ENCODE data around the gene ROBO2. TPM values are rescaled to one million over a fixed set of nuclear protein-coding genes. Genes with fewer than 3 reads are reported as not detected.

Gene ROBO2
- total RNA-seq, 1 donor from 2014 or later: 11.0 TPM

GRCh38 chr3:77377717-77378116 is 337.8 kb downstream of the ROBO2 start:
- no peak for TF ChIP-seq POLR2AphosphoS5 (IDR thresholded peaks at IDR 0.05; ENCODE audit: insufficient read depth in 1 of 2, low read depth in 1 of 2)
- TF ChIP-seq POLR2A (IDR thresholded peaks at IDR 0.05): no peak
- no peak for TF ChIP-seq CTCF (IDR thresholded peaks at IDR 0.05)
- no peaks in the 10 kb centered on the region for H3K27me3 ChIP-seq
- no peaks in the 10 kb centered on the region for H3K4me1 ChIP-seq
- intact Hi-C loops (cut with DNase I): no loop called here
- H3K36me3 ChIP-seq: no peaks in the 10 kb centered on the region
- H3K27ac ChIP-seq: no peak overlapping the region
- no peak overlapping the region for H3K4me3 ChIP-seq
- no peaks in the 10 kb centered on the region for H3K9me3 ChIP-seq
- no peak for DNase-seq (ENCODE audit: extremely low spot score in 2 of 2)

GRCh38 chr3:77380136-77380535 is 340.2 kb downstream of the ROBO2 start:
- Histone ChIP-seq H3K9me3 (no peaks in the 10 kb centered on the region), H3K27me3 (no peaks in the 10 kb centered on the region), H3K27ac (no peak overlapping the region), H3K4me3 (no peak overlapping the region), H3K36me3 (no peaks in the 10 kb centered on the region), H3K4me1 (no peaks in the 10 kb centered on the region)
- intact Hi-C loops (cut with DNase I): no loop called here
- TF ChIP-seq CTCF (IDR thresholded peaks at IDR 0.05): no peak
- TF ChIP-seq POLR2AphosphoS5 (IDR thresholded peaks at IDR 0.05; ENCODE audit: insufficient read depth in 1 of 2, low read depth in 1 of 2): no peak
- TF ChIP-seq POLR2A (IDR thresholded peaks at IDR 0.05): no peak
- DNase-seq (ENCODE audit: extremely low spot score in 2 of 2): no peak

- no peaks in the 10 kb centered on the region for H3K27me3 ChIP-seq
- no peaks in the 10 kb centered on the region for H3K4me1 ChIP-seq
- H3K4me3 ChIP-seq: no peak overlapping the region
- no peaks in the 10 kb centered on the region for H3K36me3 ChIP-seq
- TF ChIP-seq POLR2A (IDR thresholded peaks at IDR 0.05) (no peak), POLR2AphosphoS5 (IDR thresholded peaks at IDR 0.05; ENCODE audit: insufficient read depth in 1 of 2, low read depth in 1 of 2) (no peak), CTCF (IDR thresholded peaks at IDR 0.05) (no peak)
- intact Hi-C loops (cut with DNase I): no loop called here
- no peak overlapping the region for H3K27ac ChIP-seq
- no peak for DNase-seq (ENCODE audit: extremely low spot score in 2 of 2)
- no peaks in the 10 kb centered on the region for H3K9me3 ChIP-seq
Observed at GRCh38 chr3:77381431-77381830, 341.5 kb downstream of the ROBO2 start.

GRCh38 chr3:77392181-77392580 is 352.3 kb downstream of the ROBO2 start:
- Histone ChIP-seq H3K36me3 (no peaks in the 10 kb centered on the region), H3K4me1 (no peaks in the 10 kb centered on the region)
- intact Hi-C loops (cut with DNase I): no loop called here

GRCh38 chr3:77394046-77394445 is 354.1 kb downstream of the ROBO2 start:
- Histone ChIP-seq H3K36me3 (no peaks in the 10 kb centered on the region), H3K4me1 (no peaks in the 10 kb centered on the region), H3K4me3 (no peak overlapping the region), H3K27me3 (no peaks in the 10 kb centered on the region), H3K27ac (no peak overlapping the region), H3K9me3 (no peaks in the 10 kb centered on the region)
- TF ChIP-seq POLR2A (IDR thresholded peaks at IDR 0.05) (no peak), POLR2AphosphoS5 (IDR thresholded peaks at IDR 0.05; ENCODE audit: insufficient read depth in 1 of 2, low read depth in 1 of 2) (no peak), CTCF (IDR thresholded peaks at IDR 0.05) (no peak)
- DNase-seq (ENCODE audit: extremely low spot score in 2 of 2): no peak
- intact Hi-C loops (cut with DNase I): no loop called here

More at GRCh38 chr3:77392181-77392580, 352.3 kb downstream of the ROBO2 start:
- Histone ChIP-seq H3K9me3 (no peaks in the 10 kb centered on the region), H3K4me3 (no peak overlapping the region), H3K27ac (no peak overlapping the region), H3K27me3 (no peaks in the 10 kb centered on the region)
- TF ChIP-seq CTCF (IDR thresholded peaks at IDR 0.05) (no peak), POLR2A (IDR thresholded peaks at IDR 0.05) (no peak), POLR2AphosphoS5 (IDR thresholded peaks at IDR 0.05; ENCODE audit: insufficient read depth in 1 of 2, low read depth in 1 of 2) (no peak)
- DNase-seq (ENCODE audit: extremely low spot score in 2 of 2): no peak

Data from vagina (tissue), 2 donors.